LNCaP clone FGC (cell line): ENCODE data around the gene GRM8.

Experiments used
- DNase-seq: peaks from one replicate; pipeline ENCODE4 v3.0.0-alpha.2; 2011; ENCODE audit warnings: low read depth
- H3K4me3 ChIP-seq: 2 replicates; pipeline ENCODE4 v1.5.1; 2011; ENCODE audit warnings: mild to moderate bottlenecking, low read depth, low read length, control low read depth
- TF ChIP-seq, protein P1 (sequence below): IDR thresholded peaks from 2 replicates; pipeline ENCODE4 v1.5.1; 2012; ENCODE audit warnings: mild to moderate bottlenecking; ENCODE audit not compliant: control insufficient read depth, insufficient read depth; ENCODE audit errors: extremely low read depth

The GRM8 gene

GRCh38 chr7:127154101-127154500 is 98.6 kb downstream of the GRM8 start:
- TF ChIP-seq, protein P1, sequence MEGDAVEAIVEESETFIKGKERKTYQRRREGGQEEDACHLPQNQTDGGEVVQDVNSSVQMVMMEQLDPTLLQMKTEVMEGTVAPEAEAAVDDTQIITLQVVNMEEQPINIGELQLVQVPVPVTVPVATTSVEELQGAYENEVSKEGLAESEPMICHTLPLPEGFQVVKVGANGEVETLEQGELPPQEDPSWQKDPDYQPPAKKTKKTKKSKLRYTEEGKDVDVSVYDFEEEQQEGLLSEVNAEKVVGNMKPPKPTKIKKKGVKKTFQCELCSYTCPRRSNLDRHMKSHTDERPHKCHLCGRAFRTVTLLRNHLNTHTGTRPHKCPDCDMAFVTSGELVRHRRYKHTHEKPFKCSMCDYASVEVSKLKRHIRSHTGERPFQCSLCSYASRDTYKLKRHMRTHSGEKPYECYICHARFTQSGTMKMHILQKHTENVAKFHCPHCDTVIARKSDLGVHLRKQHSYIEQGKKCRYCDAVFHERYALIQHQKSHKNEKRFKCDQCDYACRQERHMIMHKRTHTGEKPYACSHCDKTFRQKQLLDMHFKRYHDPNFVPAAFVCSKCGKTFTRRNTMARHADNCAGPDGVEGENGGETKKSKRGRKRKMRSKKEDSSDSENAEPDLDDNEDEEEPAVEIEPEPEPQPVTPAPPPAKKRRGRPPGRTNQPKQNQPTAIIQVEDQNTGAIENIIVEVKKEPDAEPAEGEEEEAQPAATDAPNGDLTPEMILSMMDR: no peak
- no peak overlapping the region for H3K4me3 ChIP-seq
- DNase-seq: no peak

DNA sequence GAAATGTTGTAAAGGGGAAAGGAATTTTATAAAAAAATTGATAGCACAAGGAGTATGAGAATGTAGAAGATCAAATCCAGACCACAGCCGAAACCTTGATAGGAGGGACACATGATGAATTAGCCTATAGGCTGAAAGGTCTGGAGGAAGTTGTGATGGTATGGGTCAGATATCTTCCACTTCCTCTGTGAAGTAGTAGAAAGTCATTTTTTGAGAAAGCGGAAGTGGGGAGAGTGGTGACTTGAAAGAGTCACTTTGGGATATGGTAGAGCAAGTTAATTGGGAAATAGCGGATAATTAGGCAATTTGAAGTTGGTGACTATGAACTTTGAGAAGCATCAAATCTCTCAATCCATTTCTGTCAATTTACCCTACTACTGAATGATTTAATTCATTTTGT is 99.4 kb downstream of the GRM8 start:
- no peak for DNase-seq
- H3K4me3 ChIP-seq: no peak overlapping the region
- TF ChIP-seq, protein P1: no peak

DNA sequence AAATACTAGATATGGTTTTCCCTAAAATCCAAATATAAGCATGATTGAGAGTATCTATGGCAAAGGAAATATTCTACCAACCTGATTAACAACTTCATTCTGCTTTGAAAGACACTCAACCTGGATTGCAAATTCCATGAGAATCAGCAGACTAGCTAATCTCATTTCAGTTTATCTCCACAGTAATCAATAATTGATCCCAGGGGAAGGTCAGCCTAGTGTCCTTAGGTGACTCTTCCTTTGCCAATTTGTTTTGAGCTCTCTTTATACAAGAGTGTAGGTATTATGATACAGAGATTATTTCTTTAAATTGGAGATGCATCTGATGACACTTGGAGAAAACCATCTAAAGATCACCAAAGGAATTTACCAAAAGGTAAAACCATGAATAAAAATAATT is 100.3 kb downstream of the GRM8 start:
- no peak for DNase-seq
- TF ChIP-seq, protein P1: no peak
- no peak overlapping the region for H3K4me3 ChIP-seq

- H3K4me3 ChIP-seq: no peak overlapping the region
- DNase-seq: no peak
- TF ChIP-seq, protein P1: no peak
Observed at GRCh38 chr7:127151379-127151778, 101.4 kb downstream of the GRM8 start.

- H3K4me3 ChIP-seq: no peak overlapping the region
- DNase-seq: no peak
- TF ChIP-seq, protein P1: 0 out of 2 replicates have a peak, but pooled peaks have one; percentile 6
Observed at GRCh38 chr7:127150543-127150942, 102.2 kb downstream of the GRM8 start.

GRCh38 chr7:127146746-127147536 is 105.8 kb downstream of the GRM8 start:
- no peak overlapping the region for H3K4me3 ChIP-seq
- DNase-seq: no peak
- TF ChIP-seq, protein P1: no peak

GRCh38 chr7:127137146-127137545 is 115.6 kb downstream of the GRM8 start:
- TF ChIP-seq, protein P1: no peak
- H3K4me3 ChIP-seq: no peak overlapping the region
- no peak for DNase-seq
